ENCODE results near the gene NUP93. TPM values are rescaled to one million over a fixed set of nuclear protein-coding genes. Genes with fewer than 3 reads are reported as not detected.

NUP93 gene
- total RNA-seq, 1 experiment from 2014 or later = 144 TPM

DNA sequence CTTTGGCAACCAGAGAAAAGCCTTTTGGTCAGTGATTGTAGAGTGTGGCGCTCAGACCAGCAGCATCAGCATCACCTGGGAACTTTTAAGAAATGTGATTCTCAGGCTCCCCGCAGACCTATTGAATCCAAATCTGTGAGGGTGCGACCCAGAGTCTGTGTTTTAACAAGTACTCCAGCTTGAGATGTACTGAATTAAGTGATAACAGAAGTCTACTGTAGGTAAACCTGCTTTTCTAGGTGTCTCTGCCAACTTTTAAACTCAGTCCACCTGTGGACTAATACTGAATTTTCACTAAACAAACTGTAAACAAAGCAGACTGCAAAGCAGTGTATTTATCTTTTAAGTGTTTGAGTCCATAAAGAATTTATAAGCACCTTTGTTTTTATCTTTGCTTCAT, 43.6 kb downstream of the NUP93 start:
- intact Hi-C loops (cut with micrococcal nuclease) = no loop called here
- no peaks in the 10 kb centered on the region for H3K4me1 ChIP-seq (ENCODE audit: control insufficient read depth in 1 of 2, insufficient read depth in 2 of 2, low read length in 2 of 2)
- CTCF ChIA-PET = no interaction called here
- TF ChIP-seq EZH2phosphoT487 (IDR thresholded peaks at IDR 0.05; ENCODE audit: borderline replicate concordance) (no peak), TCF7L2 (IDR thresholded peaks at IDR 0.05; ENCODE audit: borderline replicate concordance, extremely low read depth, insufficient read depth, insufficient read length) (no peak), JUND (IDR thresholded peaks at IDR 0.05) (no peak), ZNF274 (IDR thresholded peaks at IDR 0.05; ENCODE audit: low read depth, low read length) (no peak), ZFX (IDR thresholded peaks at IDR 0.05) (no peak), EGR1 (IDR thresholded peaks at IDR 0.05; ENCODE audit: low read depth) (no peak), YY1 (IDR thresholded peaks at IDR 0.05; ENCODE audit: extremely low read depth, insufficient replicate concordance, low read depth, low read length) (no peak), RAD21 (IDR thresholded peaks at IDR 0.05; ENCODE audit: low read depth) (no peak), SRF (IDR thresholded peaks at IDR 0.05; ENCODE audit: low read depth) (no peak)
- TF ChIP-seq, protein P1, sequence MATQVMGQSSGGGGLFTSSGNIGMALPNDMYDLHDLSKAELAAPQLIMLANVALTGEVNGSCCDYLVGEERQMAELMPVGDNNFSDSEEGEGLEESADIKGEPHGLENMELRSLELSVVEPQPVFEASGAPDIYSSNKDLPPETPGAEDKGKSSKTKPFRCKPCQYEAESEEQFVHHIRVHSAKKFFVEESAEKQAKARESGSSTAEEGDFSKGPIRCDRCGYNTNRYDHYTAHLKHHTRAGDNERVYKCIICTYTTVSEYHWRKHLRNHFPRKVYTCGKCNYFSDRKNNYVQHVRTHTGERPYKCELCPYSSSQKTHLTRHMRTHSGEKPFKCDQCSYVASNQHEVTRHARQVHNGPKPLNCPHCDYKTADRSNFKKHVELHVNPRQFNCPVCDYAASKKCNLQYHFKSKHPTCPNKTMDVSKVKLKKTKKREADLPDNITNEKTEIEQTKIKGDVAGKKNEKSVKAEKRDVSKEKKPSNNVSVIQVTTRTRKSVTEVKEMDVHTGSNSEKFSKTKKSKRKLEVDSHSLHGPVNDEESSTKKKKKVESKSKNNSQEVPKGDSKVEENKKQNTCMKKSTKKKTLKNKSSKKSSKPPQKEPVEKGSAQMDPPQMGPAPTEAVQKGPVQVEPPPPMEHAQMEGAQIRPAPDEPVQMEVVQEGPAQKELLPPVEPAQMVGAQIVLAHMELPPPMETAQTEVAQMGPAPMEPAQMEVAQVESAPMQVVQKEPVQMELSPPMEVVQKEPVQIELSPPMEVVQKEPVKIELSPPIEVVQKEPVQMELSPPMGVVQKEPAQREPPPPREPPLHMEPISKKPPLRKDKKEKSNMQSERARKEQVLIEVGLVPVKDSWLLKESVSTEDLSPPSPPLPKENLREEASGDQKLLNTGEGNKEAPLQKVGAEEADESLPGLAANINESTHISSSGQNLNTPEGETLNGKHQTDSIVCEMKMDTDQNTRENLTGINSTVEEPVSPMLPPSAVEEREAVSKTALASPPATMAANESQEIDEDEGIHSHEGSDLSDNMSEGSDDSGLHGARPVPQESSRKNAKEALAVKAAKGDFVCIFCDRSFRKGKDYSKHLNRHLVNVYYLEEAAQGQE (IDR thresholded peaks at IDR 0.05; ENCODE audit: low read depth) = no peak
- TF ChIP-seq, protein P2, sequence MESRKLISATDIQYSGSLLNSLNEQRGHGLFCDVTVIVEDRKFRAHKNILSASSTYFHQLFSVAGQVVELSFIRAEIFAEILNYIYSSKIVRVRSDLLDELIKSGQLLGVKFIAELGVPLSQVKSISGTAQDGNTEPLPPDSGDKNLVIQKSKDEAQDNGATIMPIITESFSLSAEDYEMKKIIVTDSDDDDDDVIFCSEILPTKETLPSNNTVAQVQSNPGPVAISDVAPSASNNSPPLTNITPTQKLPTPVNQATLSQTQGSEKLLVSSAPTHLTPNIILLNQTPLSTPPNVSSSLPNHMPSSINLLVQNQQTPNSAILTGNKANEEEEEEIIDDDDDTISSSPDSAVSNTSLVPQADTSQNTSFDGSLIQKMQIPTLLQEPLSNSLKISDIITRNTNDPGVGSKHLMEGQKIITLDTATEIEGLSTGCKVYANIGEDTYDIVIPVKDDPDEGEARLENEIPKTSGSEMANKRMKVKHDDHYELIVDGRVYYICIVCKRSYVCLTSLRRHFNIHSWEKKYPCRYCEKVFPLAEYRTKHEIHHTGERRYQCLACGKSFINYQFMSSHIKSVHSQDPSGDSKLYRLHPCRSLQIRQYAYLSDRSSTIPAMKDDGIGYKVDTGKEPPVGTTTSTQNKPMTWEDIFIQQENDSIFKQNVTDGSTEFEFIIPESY (IDR thresholded peaks at IDR 0.05; ENCODE audit: extremely low read depth, insufficient replicate concordance, low read length) = no peak
- TF ChIP-seq, protein P3, sequence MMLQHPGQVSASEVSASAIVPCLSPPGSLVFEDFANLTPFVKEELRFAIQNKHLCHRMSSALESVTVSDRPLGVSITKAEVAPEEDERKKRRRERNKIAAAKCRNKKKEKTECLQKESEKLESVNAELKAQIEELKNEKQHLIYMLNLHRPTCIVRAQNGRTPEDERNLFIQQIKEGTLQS (IDR thresholded peaks at IDR 0.05) = no peak
- peaks cover 82% of the 10 kb centered on the region for H3K79me2 ChIP-seq (ENCODE audit: insufficient read depth, low read length)
- no TSS peak for BruUV-seq (replicated peaks)
- H3K9me2 ChIP-seq (ENCODE audit: insufficient read depth) = no peaks in the 10 kb centered on the region
- H3K27me3 ChIP-seq (ENCODE audit: insufficient read depth, low read length) = no peaks in the 10 kb centered on the region
- no peak for ATAC-seq
- no peaks in the 10 kb centered on the region for H3K9me3 ChIP-seq (ENCODE audit: control insufficient read depth in 1 of 2, insufficient read depth in 1 of 2, low read depth in 1 of 2, low read length in 2 of 2)
- H3K4me2 ChIP-seq (ENCODE audit: low read length) = no peak overlapping the region
- no peak overlapping the region for H3K27ac ChIP-seq (ENCODE audit: low read depth, low read length)
- H3K9ac ChIP-seq (ENCODE audit: low read length) = no peak overlapping the region
- H2AFZ ChIP-seq (ENCODE audit: low read depth, low read length, poor library complexity, severe bottlenecking) = no peak overlapping the region
- H4K20me1 ChIP-seq (ENCODE audit: insufficient read depth) = peaks cover 14% of the 10 kb centered on the region; the same call in 1 of the 2 replicates
- POLR2A ChIA-PET = no interaction called here
- DNase-seq (ENCODE audit: low read depth, low spot score) = no peak
- no peak overlapping the region for H3K4me3 ChIP-seq (replicated peaks in 1 of 2; ENCODE audit: low read depth in 1 of 2, low read length in 2 of 2)
- RAD21 ChIA-PET (ENCODE audit: low non-redundant PET in 1 of 2, low total read pairs in 2 of 2, uncharacterized antibody in 2 of 2, unreplicated experiment in 2 of 2) = no interaction called here
- no peaks in the 10 kb centered on the region for H3K36me3 ChIP-seq (ENCODE audit: control insufficient read depth in 1 of 2, insufficient read depth in 2 of 2, low read length in 2 of 2)

Measured in HCT116 (cell line).